SK-N-SH (cell line): Measurements from ENCODE around the gene XXYLT1.

Experiments used
- EZH2phosphoT487 ChIP-seq: fragments of 200-600 bp; sonication (generic); IDR thresholded peaks from 2 replicates; pipeline ENCODE4 v1.6.1; 2017; ENCODE audit warnings: low read depth, mixed run types, mild to moderate bottlenecking, antibody characterized with exemption, moderate library complexity, borderline replicate concordance
- JUND ChIP-seq: IDR thresholded peaks from 2 replicates; pipeline ENCODE4 v1.4.0; 2012
- POLR2AphosphoS5 ChIP-seq: IDR thresholded peaks from 2 replicates; pipeline ENCODE4 v1.6.1; 2012; ENCODE audit warnings: low read depth, low read length
- TEAD4 ChIP-seq: IDR thresholded peaks from 2 replicates; pipeline ENCODE4 v1.4.0; 2012; ENCODE audit warnings: mild to moderate bottlenecking, borderline replicate concordance; ENCODE audit not compliant: insufficient read depth

- TF ChIP-seq EZH2phosphoT487, result no peak
- TF ChIP-seq JUND, result no peak
- no peak for TF ChIP-seq POLR2AphosphoS5
- no peak for TF ChIP-seq TEAD4
These were observed 175.3 kb downstream of the XXYLT1 start for GRCh38 chr3:195095704-195096036.
